NCI-H446 (cell line): Measurements from ENCODE around the gene CAPN3.
"Not testable (repeated sequence)": the region's sequence is repeated elsewhere in the genome, so short reads cannot be mapped to it uniquely, and the experiment has no call there.

Experiments used
- DNase-seq, 2 experiments: peaks; one replicate each; lab custom pipeline; 2025; lab: John Stamatoyannopoulos, UW

The CAPN3 gene

DNA sequence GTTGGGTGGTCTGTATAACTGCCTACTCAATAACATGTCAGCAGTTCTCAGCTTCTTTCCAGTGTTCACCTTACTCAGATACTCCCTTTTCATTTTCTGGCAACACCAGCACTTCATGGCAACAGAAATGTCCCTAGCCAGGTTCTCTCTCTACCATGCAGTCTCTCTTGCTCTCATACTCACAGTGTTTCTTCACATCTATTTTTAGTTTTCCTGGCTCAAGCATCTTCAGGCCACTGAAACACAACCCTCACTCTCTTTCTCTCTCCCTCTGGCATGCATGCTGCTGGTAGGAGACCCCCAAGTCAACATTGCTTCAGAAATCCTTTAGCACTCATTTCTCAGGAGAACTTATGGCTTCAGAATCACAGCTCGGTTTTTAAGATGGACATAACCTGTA is at the start of gene CAPN3:
CAPN3 (plus strand) TSS at position 253 of the 400 bp plus-strand sequence. CDS start 305 bp downstream, outside the sequence.
- DNase-seq = no peak

DNA sequence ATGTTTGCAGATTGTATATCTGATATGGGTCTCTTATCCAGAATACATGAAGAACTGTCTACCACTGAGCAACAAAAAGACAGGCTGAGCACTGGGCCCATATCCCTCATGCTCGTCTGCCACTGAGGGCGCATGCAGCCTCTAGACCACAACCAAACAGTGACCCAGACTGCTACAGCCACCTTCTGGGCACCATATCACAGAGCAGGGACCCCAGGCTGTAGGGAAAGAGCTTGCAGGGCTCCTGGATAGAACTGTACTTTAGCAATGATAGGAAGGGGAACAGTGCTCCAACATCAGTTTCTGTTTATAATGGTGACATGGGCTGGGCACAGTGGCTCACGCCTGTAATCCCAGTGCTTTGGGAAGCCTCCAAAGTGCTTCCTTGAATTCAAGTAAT is 45.8 kb upstream of the CAPN3 start:
- DNase-seq = no peak

DNA sequence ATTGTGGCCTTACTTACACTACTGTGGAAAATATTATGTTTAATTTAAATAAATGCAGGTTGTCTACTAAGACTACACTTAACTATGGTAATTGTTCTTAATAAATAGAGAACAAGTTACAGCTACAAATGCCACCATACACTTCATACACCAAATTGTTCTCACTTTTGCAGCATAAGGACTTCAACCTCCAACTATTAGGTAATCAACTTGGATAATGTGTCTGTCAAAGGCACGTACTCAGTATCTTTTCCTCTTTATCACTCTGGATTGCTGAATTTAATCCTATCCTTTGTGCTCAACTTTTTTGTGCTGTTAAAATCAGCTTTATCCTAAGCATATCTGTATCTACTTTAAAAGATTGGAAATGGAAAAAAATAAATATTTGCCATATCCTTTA is 44.5 kb upstream of the CAPN3 start:
- no peak for DNase-seq

DNA sequence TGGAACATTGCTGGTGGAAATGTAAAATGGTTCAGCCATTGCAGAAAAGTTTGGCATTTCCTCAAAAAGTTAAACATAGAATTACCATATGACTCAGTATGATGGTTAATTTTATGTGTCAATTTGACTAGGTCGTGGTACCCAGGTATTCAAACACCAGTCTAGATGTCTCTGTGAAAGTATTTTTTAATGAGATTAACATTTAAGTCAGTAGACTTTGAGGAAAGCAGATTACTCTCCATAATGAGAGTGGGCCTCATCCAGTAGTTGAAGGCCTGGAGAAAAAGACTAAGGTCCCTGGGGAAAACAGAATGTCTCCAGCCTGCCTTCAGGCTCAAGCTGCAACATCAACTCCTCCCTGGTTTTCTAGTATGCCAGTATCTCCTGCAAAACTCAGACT is 43.8 kb upstream of the CAPN3 start:
- DNase-seq = no peak

DNA sequence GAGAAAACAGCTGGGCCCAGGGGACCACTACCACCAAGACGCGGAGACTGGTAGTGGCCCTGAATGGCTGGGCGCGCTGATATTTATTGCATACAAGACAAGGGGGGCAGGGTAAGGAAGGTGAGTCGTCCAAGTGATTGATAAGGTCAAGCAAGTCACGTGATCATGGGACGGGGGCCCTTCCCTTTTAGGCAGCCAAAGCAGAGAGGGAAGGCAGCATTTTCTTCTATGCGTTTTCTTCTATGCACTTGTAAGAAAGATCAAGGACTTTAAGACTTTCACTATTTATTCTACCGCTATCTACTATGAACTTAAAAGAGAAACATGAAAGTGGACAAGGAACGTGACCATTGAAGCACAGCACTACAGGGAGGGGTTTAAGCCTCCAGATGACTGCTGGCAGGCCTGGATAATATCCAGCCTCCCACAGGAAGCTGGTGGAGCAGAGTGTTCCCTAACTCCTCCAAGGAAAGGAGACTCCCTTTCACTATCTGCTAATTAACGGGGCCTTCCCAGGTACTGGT is 43.0 kb upstream of the CAPN3 start:
- DNase-seq = not testable (repeated sequence)

DNA sequence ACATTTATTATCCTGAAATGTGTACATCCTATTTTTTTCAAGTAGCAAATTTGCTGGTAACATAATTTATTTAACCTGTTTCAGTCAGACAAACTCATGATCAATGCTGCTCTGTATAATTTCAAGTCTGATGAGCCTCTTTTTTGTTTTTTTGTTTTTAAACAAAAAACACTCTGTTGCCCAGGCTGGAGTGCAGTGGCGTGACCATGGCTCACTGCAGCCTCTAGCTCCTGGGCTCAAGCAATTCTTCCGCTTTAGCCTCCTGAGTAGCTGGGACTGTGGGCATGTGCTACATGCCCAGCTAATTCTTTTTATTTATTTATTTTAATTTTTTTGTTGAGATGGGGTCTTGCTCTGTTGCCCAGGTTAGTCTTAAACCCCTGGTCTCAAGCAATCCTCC is 40.1 kb upstream of the CAPN3 start:
- DNase-seq = no peak

DNA sequence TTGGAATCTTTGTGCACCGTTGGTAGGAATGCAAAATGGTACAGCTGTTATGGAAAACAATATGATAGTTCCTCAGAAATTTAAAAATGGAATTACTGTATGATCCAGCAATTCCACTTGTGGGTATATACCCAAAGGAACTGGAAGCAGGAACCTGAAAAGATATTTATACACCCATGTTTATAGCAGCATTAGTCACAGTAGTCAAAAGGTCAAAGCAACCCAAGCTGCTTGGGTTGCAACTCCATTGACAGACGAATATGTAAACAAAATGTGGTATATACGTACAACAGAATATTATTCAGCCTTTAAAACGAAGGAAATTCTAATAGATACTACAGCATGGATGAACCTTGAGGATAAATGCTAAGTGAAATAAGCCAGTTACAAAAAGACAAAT is 35.0 kb upstream of the CAPN3 start:
- no peak for DNase-seq

DNA sequence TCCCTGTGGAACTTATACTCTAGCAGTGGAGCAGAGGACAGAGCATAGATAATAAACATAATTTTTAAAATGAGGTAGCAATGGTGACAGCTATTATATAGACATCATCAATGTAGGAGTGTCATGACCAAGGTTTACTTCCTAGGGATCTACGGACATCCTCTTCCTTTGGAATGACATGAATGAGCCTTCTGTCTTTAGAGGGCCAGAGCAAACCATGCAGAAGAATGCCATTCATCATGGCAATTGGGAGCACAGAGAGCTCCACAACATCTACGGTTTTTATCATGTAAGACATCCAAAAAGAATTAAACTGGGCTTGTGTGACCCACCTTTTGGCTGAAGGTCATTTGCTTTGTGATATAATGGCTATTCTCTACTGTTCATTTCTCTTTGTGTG is 30.1 kb upstream of the CAPN3 start:
- no peak for DNase-seq

DNA sequence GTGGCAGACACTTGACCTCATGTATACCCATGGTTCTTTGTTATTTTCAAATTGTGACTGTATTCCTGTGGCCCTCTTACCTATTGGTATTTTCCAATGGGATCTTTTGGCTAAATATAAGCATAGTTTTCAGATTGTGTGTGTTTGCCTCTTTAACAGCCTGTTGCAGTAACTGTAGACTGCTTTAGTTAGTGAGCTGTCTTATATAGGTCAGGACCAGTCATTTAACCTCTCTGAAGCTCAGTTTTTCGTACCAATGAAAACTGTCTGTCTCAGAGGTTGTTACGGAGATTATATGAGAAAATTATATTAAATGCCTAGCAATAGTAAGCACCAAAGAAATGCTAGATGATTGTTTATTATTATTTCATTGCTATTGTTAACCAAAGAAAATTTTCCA is 29.3 kb upstream of the CAPN3 start:
- DNase-seq = no peak

DNA sequence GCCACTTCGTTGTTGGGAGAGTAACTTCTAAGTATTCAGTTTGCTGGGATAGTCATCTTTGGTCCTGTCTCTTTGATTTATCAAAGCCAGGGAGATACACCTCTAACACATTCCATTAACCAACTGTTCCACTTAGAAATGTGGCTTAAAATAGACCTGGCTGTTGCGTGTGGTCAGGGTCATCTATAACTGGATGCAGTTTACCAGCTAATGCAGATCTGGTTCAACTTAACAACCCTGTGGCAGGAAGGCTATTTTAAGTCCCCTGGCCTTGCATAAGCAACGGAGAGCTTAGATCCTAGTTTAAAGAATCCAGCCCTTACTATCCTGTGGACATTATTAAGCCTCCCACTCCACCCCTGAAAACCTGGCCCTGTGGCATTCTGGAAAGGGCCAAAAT is 28.1 kb upstream of the CAPN3 start:
- no peak for DNase-seq

DNA sequence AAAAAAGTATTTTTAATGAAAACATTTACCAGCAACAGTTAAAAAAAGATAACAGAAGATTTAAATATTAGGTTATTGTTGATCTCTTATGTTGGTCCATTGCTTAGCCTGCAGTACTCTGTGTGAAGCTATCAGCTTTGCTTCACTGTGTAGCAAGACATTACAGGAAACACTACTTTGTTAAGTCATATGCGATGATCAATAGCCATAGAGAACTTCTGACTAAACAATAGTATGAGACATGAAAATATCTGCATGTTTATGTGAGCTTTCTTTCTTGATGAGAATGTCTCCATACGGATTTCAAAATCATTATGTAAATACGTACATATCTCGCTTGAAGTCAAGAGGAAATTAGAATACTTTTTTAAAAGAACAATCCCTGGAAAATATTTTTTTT is 27.0 kb upstream of the CAPN3 start:
- DNase-seq = no peak

DNA sequence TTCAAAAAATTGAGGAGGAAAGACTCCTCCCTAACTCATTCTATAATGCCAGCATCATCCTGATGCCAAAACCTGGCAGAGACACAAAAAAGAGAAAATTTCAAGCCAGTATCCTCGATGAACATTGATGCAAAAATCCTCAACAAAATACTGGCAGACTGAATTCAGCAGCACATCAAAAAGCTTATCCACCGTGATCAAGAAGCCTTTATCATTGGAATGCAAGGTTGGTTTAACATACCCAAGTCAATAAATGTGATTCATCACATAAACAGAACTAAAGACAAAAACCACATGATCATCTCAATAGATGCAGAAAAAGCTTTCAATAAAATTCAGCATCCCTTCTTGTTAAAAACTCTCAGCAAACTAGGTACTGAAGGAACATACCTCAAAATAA is 24.2 kb upstream of the CAPN3 start:
- no peak for DNase-seq

DNA sequence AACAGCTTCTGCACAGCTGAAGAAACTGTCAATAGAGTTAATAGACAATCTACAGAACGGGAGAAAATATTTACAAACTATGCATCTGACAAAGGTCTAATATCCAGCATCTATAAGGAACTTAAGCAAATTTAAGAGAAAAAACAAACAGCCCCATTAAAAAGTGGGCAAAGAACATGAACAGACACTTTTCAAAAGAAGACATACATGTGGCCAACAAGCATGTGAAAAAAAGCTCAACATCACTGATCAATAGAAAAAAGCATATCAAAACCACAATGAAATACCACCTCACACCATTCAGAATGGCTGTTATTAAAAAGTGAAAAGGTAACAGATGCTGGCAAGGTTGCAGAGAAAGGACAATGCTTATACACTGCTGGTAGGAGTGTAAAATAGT is 22.7 kb upstream of the CAPN3 start:
- DNase-seq = not testable (repeated sequence)

DNA sequence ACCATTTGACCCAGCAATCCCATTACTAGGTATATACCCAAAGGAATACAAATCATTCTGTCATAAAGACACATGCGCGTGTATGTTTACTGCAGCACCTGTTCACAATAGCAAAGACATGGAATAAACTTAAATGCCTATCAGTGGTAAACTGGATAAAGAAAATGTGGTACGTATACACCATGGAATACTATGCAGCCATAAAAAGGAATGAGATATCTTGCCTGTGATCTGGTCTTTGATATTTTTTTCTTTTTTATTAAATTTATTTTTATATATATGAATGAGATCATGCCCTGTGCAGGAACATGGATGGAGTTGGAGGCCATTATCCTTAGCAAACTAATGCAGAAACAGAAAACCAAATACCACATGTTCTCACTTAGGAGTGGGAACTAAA is 22.2 kb upstream of the CAPN3 start:
- DNase-seq = not testable (repeated sequence)

DNA sequence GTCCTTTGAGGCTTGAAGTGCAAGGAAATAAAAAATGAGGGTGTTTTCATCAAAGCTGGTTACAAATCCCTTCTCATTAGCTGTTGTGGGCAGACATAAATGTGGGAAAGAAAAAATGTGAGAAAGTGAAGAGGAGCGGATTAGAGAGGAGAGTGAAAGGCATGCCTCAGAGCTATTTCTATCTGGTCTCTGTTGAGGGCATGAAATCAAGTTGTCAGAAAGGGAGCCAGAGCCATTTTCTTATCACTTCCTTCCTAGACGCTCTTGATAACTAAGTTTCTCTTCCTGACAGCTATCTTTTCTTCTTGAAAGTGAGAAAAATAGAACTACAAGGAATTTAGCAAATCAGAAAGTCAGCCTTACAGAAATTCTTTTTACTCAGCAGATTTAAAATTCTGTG is 20.8 kb upstream of the CAPN3 start:
- no peak for DNase-seq

DNA sequence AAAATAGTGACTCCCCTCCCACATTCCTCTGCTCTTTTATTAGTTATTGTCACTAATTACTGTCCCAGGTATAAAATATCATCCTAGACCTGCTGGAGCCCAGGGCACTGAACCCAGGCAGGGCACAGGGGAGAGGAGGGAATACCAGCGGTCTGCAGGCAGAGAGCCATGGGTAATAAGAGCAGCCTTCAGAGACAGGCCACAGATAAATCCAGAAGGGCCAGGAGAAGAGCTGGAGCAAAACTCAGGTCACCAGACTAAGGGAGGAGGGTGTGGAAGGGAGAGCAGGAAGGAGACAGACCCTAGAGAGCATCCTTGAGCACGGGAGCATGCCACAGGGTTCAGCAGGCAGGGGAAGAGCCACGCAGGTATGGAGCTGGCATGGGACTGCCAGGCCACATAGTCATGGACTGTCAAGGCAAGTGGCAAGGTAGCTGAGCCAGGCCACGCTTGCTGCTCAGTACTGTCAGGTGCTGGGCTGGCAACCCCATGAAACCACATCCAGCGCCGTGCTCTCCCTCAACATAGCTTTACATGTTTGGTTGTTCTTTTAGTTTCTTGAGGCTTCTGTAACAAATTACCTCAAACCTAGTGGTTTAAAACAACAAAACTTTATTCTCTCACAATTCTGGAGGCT is 15.6 kb upstream of the CAPN3 start:
- no peak for DNase-seq

DNA sequence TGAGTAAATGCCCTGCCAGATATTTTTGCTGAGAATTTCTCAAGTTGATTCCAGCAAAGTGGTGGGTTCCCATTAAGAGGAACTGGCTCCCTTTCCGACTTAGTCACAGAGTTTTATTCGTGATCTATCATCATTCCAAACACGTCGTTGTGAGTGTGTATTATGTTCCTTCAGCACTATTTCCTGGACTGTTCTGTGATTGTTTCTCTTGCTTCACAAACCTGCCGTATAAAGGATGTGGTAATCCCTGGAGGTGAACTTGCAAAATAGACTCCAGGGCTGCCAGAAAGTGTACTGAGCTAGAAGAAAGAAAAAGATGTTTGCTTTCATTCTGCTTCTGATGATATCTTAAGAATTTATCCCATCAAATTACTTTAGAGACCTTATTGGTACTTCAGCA is 14.5 kb upstream of the CAPN3 start:
- no peak for DNase-seq

DNA sequence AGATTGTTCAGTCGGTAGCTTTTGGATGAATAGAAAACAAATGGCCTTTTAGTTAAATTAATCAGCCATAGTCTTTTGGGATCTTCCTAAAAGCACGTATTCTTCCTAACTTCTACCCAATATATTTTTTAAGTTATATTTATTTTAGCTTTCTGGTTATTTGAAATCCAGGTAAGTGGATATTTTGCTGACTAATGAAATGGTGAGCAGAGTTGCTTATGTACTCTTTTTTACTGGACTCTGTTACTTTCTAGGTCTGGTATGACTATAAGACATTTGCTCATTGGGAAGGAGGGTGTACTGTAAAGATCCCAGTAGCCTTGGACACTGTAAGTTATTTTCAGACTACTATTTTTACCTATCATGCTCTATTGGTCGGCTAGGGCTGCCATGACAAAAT is 13.8 kb upstream of the CAPN3 start:
- no peak for DNase-seq

DNA sequence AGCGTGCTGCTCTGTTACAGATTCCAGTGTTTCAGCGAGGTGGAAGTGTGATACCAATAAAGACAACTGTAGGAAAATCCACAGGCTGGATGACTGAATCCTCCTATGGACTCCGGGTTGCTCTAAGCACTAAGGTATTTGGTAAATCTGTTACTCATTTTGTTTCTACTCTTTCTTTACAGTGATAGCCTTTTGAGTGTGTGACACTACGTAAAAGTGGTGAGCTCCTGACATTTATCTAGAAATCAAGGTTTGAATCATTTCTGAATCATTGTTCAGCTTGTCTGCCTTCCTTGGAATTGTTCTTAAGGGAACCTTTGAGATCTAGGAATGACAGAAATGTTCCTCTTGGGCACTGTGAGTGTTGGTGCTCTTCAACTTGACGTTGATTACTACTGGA is 11.2 kb upstream of the CAPN3 start:
- no peak for DNase-seq

DNA sequence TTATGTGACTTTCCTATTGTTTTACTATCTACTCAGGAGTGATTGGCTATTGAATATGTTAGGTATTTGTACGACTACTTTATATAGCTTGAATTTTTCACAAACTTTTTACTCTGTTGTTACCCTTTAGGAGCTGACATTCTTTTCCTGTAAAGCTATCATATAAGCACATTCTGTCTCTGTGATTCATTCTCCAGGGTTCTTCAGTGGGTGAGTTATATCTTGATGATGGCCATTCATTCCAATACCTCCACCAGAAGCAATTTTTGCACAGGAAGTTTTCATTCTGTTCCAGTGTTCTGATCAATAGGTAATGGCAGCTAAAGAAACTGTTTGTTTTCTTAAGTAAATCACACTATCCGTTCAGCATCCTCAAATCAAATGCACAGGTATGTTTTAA is 10.1 kb upstream of the CAPN3 start:
- DNase-seq = no peak

DNA sequence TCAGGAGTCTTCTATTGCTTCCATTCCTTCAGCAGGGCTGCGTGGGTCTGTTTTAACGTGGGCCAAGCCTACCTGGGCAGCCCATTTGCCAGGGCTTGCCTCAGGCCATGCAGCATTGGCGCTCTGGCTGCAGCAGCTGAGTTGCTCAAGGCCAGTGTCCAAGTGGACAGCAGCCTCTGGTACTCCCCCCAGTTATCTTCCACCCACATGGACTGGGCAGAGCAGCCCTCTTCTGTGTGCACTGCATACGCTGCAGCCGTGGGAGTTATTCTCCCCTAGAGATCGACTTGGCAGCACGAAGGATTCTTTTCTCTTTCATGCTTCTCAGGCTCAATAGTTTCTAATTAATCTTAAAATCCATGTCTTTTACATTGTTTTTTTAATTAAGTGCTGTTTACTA is 6.9 kb upstream of the CAPN3 start:
- DNase-seq = no peak

DNA sequence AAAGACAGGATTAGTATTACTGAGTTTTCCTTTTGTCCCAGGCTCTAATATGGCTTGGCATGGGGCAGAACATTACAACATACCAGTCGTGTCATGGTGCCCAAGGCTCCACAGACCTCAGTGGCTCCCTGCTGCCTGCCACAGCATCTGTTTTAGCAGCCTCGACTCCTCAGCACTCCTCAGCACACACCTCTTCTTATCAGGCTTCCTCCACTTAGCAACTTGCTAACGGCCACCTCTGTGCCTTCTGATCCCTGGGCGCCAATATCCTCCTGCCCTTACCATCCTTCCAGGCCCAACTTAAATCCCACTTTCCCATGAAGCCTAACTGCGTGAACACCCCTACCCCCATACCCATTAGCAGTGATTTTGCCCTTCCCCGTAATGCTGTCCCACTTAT is 6.2 kb upstream of the CAPN3 start:
- DNase-seq = no peak

DNA sequence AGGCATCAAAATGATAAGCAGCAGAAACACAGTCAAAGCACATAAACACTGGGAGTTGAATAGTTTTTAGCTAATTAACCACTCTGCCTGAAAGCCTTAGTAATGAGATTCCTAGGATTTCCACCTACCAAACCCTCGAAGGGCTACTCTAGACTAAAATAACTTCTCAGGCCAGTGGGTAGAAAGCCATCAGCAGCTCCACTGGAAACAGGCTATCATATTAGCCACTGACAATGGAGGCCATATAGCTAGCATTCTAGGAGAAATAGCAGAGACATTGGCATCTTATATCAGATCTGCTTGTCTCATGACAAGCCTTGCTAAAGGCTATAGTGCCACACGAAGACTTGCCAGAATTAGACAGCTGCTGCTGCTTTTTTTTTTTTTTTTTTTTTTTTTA is 4.5 kb upstream of the CAPN3 start:
- no peak for DNase-seq

DNA sequence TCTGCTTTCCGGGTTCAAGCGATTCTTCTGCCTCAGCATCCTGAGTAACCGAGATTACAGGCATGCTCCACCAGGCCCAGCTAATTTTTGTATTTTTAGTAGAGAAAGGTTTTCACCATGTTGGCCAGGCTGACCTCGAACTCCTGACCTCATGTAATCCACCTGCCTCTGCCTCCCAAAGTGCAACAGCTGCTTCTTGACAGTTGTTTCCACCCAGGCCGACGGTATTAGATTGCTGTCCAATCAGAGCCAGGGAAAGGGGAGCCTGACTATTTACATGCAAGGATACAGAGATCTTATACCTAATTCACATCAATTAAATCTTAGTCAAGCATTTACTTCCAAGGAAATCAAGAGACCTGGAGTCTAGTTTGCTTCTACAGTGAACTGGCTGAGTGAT is 4.0 kb upstream of the CAPN3 start:
- DNase-seq = no peak

DNA sequence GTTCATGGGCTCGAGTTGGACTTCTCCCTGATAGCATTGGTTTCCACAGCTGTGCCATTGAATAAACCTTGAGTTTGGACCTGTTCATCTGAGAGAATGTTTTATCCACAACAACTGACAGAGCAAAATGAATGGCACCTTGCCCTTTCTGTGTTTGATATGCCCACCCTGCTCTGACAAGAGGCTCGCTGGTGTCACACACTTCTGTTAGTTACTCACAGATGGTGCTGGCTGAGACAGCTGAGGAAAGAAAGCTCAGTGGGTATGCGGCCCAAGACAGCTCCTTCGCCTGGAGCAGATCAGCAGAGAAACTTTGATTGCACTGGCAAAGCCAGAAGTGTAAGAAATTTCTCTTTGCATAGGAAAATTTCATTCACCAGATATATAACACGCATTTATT is 2.5 kb upstream of the CAPN3 start:
- DNase-seq = no peak
